Esophagus squamous epithelium (tissue), 5 donors: ENCODE measurements around the gene NAV2. TPM values are rescaled to one million over a fixed set of nuclear protein-coding genes. Genes with fewer than 3 reads are reported as not detected.
A peak's percentile ranks its signal among the peaks of the same experiment; 100 is the strongest.

Experiments
- DNase-seq: peaks from one replicate; lab custom pipeline; 2025; lab: John Stamatoyannopoulos, UW
- H3K27ac ChIP-seq, 4 donors: fragments of 200-600 bp; sonication (generic); one replicate each; pipeline ENCODE4 v1.5.1; 2016 to 2019; ENCODE audit warnings: mild to moderate bottlenecking in 1 of 4
- H3K27me3 ChIP-seq, 4 donors: fragments of 200-600 bp; sonication (generic); 1 replicate in 3 of 4; 2 replicates in 1 of 4; pipeline versions ENCODE4 v1.5.1 to v1.6.0; 2017 to 2021; ENCODE audit warnings: antibody characterized with exemption in 1 of 4
- H3K36me3 ChIP-seq, 3 donors: fragments of 200-600 bp; sonication (generic); one replicate each; pipeline ENCODE4 v1.5.1; 2016 to 2019
- H3K4me1 ChIP-seq, 3 donors: fragments of 200-600 bp; sonication (generic); one replicate each; pipeline ENCODE4 v1.5.1; 2017 to 2019
- H3K4me3 ChIP-seq, 4 donors: fragments of 200-600 bp; sonication (generic); 1 replicate in 3 of 4; 2 replicates in 1 of 4; pipeline ENCODE4 v1.5.1; 2016 to 2019; ENCODE audit warnings: mild to moderate bottlenecking in 2 of 4, moderate library complexity in 1 of 4
- H3K9me3 ChIP-seq, 3 donors: fragments of 200-600 bp; sonication (generic); one replicate each; pipeline ENCODE4 v1.5.1; 2016 to 2019
- POLR2A ChIP-seq, 4 donors: fragments of 450-650 bp; IDR thresholded peaks; one replicate each; pipeline ENCODE4 v1.6.1; 2017; ENCODE audit warnings: antibody characterized with exemption in 4 of 4, mild to moderate bottlenecking in 4 of 4, moderate library complexity in 3 of 4
- WGBS, 2 donors: methylation state at CpG; one replicate each; pipeline ENCODE4 v1.1.5; 2018; 5-methylcytosine and 5-hydroxymethylcytosine counted together
- intact Hi-C: fragments of 100-400 bp; cut with DNase I; formaldehyde crosslinking; loops from one replicate; pipeline ENCODE4 v1.15.0; 2022
- total RNA-seq, 4 donors: library from RNA; depleted of rRNA; stranded (reverse); fragments of >200 nt; gene quantifications; one replicate each; pipeline ENCODE4 v1.1.0, GENCODE V29; 2016
- TF ChIP-seq, protein P1 (sequence below), 6 experiments: fragments of 450-650 bp in 4 of 6; fragments of 200-600 bp in 2 of 6; sonication (generic) in 2 of 6; IDR thresholded peaks; one replicate each; pipeline ENCODE4 v1.5.1; 2016 to 2019; ENCODE audit warnings: antibody characterized with exemption in 6 of 6, mild to moderate bottlenecking in 4 of 6, moderate library complexity in 4 of 6
- donor health status: DM: yes; HTN: yes; CAD: no.

The NAV2 gene
- total RNA-seq, 4 donors from 2014 or later: 4.9 to 19.1 (median 14.6) TPM

DNA sequence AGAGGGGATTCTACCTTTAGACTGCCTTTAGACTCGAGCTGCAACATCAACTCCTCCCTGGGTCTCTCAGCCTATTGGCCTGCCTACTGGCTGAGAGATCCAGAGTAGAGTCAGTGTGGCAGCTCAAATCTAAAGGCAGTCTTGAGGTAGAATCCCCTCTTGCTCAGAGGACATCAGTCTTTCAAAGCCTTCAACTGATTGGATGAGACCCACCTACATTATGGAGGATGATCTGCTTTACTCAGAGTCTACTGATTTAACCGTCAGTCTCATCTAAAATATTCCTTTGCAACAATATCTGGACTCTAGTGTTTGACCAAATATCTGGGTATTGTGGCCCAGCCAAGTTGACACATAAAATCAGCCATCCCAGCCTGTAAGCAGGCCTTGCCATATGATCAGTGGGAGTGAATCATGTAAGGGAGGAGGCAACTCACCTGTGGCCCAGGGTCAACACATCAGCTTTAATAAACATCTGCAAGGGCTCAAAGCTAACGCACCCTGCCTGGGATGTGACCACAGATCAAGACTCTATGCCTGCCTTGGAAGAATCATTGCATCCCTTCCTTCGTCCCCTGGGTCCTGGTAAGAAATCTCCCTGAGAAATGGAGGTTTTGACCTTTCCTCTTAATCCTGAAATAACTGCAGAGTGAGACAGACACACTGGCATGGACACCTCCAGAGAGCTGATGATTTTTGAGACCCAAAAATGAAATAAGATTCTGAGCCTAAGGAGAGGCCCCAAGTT is 249.6 kb downstream of the NAV2 start:
- Histone ChIP-seq H3K27ac (peak overlapping the region in 1 of 4 donors; percentile 1), H3K27me3 (no peaks in the 10 kb centered on the region), H3K4me1 (peaks cover 0 to 25% (median 0%) of the 10 kb centered on the region in 3 donors), H3K36me3 (peaks cover 0 to 7% (median 0%) of the 10 kb centered on the region in 3 donors), H3K9me3 (no peaks in the 10 kb centered on the region), H3K4me3 (no peak overlapping the region)
- no peak for DNase-seq
- intact Hi-C loops: no loop called here
- WGBS, 2 donors: 74 to 85% methylated on average over 3 to 4 of the region's 4 CpGs
- TF ChIP-seq POLR2A (IDR thresholded peaks at IDR 0.05): no peak
- TF ChIP-seq, protein P1, sequence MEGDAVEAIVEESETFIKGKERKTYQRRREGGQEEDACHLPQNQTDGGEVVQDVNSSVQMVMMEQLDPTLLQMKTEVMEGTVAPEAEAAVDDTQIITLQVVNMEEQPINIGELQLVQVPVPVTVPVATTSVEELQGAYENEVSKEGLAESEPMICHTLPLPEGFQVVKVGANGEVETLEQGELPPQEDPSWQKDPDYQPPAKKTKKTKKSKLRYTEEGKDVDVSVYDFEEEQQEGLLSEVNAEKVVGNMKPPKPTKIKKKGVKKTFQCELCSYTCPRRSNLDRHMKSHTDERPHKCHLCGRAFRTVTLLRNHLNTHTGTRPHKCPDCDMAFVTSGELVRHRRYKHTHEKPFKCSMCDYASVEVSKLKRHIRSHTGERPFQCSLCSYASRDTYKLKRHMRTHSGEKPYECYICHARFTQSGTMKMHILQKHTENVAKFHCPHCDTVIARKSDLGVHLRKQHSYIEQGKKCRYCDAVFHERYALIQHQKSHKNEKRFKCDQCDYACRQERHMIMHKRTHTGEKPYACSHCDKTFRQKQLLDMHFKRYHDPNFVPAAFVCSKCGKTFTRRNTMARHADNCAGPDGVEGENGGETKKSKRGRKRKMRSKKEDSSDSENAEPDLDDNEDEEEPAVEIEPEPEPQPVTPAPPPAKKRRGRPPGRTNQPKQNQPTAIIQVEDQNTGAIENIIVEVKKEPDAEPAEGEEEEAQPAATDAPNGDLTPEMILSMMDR (IDR thresholded peaks at IDR 0.05): no peak

DNA sequence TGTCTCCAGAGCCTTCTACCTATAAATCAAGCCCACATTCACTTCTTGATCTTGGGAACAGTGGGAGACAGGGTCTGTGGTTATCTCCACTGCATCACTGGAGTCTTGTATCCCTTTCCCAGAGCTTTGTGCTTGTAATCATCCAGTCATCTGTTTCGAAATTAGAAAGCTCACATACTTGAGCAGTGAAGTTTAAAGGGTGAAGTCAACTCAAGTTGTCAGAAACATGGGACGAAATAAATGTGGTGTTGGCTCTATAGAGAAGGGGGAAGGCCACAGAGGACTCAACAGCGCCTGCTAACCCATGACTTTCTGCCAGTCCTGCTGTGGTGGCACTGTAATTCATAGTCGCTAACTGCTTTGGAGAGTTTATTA is 250.2 kb downstream of the NAV2 start:
- intact Hi-C loops: no loop called here
- H3K4me3 ChIP-seq: no peak overlapping the region
- no peak for DNase-seq
- peaks cover 0 to 7% (median 0%) of the 10 kb centered on the region in 3 donors for H3K36me3 ChIP-seq
- 75 to 88% methylated on average over 4 of the region's 4 CpGs for WGBS, 2 donors
- H3K9me3 ChIP-seq: no peaks in the 10 kb centered on the region
- H3K27me3 ChIP-seq: no peaks in the 10 kb centered on the region
- TF ChIP-seq POLR2A (IDR thresholded peaks at IDR 0.05): no peak
- TF ChIP-seq, protein P1 (IDR thresholded peaks at IDR 0.05): no peak
- peaks cover 0 to 31% (median 0%) of the 10 kb centered on the region in 3 donors for H3K4me1 ChIP-seq
- peak overlapping the region in 1 of 4 donors; percentile 1 for H3K27ac ChIP-seq

DNA sequence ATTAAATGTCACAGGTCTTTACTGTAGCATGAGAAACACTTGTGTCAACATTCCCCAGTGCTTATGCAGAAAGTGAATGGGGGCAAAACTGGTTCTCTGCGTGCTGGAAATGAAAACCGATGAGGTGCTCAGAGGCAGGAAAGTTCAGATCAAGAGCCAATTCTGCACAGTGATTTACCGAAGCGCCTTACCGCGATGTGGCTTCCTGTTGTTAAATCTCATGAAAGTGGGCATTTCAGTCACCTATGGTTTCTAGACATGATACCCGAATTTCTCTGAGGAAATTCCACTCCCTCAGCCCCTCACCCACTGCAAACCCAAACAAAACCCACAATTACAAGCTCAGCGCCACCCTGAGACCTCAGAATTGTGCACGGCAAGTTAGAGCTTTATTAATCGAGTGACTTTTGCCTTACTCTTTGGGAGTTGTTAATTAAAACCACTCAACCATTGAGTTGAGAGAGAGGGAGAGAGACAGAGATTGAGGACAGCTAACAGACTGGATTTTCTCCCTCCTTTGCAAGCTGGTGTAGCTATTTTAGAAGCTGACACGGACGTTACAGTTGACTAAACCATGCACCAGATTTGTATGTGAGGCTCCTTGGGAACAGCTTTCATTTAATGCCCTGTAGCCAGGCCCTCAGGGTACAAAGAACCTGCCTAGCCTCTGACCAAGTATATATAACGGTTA is 251.2 kb downstream of the NAV2 start:
- Histone ChIP-seq H3K27ac (no peak overlapping the region), H3K9me3 (no peaks in the 10 kb centered on the region), H3K4me3 (no peak overlapping the region), H3K27me3 (no peaks in the 10 kb centered on the region), H3K36me3 (peaks cover 0 to 7% (median 0%) of the 10 kb centered on the region in 3 donors), H3K4me1 (peaks cover 0 to 38% (median 0%) of the 10 kb centered on the region in 3 donors)
- TF ChIP-seq POLR2A (IDR thresholded peaks at IDR 0.05): no peak
- TF ChIP-seq, protein P1 (IDR thresholded peaks at IDR 0.05): no peak
- 70 to 71% methylated on average over 13 of the region's 13 CpGs for WGBS, 2 donors
- intact Hi-C loops: no loop called here
- DNase-seq: no peak

DNA sequence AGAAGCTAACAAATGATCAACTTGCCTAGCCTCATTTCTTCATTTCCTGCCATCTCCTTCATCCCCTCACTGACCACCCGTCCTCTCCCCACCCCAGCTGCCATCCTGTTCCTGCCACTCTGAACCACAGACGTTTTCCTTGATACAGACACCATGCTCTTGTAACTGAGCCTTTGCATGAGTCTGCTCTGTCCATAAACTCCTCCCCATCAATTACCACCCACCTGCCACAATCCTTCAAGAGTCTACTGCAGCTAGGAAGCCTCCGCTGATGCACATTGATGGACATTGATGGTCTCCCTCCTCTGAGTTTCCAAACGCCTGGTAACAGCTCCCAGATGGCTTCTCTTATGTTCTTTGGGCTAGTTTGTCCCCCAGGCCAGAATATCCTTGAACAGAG is 253.8 kb downstream of the NAV2 start:
- intact Hi-C loops: no loop called here
- WGBS, 2 donors: 73 to 81% methylated on average over 4 of the region's 4 CpGs
- Histone ChIP-seq H3K4me3 (no peak overlapping the region), H3K4me1 (peaks cover 0 to 32% (median 0%) of the 10 kb centered on the region in 3 donors), H3K27ac (no peak overlapping the region), H3K27me3 (no peaks in the 10 kb centered on the region), H3K36me3 (peaks cover 0 to 7% (median 0%) of the 10 kb centered on the region in 3 donors), H3K9me3 (no peaks in the 10 kb centered on the region)
- TF ChIP-seq, protein P1 (IDR thresholded peaks at IDR 0.05): no peak
- TF ChIP-seq POLR2A (IDR thresholded peaks at IDR 0.05): no peak
- no peak for DNase-seq

DNA sequence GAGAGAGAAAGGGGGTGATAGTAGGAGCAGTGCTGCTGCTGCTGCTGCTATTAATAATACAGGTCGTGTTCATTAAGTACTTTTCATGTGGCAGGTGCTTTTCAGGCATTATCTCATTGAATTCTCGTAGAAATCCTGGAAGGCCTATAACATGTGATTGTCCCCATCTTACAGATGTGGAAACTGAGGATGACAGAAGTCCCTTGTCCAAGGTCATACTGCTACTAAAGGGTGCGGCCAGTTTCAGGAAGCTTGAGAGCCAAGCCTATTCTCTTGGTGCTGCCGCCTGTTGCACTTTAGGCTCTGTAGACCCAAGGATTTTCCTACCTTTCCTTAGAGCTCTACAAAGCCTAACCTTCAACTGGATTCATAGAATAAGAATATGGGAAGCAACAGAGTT is 254.3 kb downstream of the NAV2 start:
- WGBS, 2 donors: 90 to 92% methylated on average over 4 of the region's 4 CpGs
- DNase-seq: no peak
- H3K4me3 ChIP-seq: no peak overlapping the region
- no peaks in the 10 kb centered on the region for H3K9me3 ChIP-seq
- H3K36me3 ChIP-seq: peaks cover 0 to 5% (median 0%) of the 10 kb centered on the region in 3 donors
- TF ChIP-seq, protein P1 (IDR thresholded peaks at IDR 0.05): no peak
- no peak for TF ChIP-seq POLR2A (IDR thresholded peaks at IDR 0.05)
- H3K27me3 ChIP-seq: no peaks in the 10 kb centered on the region
- H3K27ac ChIP-seq: no peak overlapping the region
- H3K4me1 ChIP-seq: peaks cover 0 to 32% (median 0%) of the 10 kb centered on the region in 3 donors
- intact Hi-C loops: no loop called here
